Large intestine (tissue), 3 donors: ENCODE results near the gene DNAL1. TPM values are rescaled to one million over a fixed set of nuclear protein-coding genes. Genes with fewer than 3 reads are reported as not detected.
A peak's percentile ranks its signal among the peaks of the same experiment; 100 is the strongest.

Source experiments
- DNase-seq, 2 donors: peaks; one replicate each; pipeline versions ENCODE4 v3.0.0 to v3.0.0-alpha.2; 2013
- H3K27ac ChIP-seq: one replicate; pipeline ENCODE4 v1.5.1; 2013; ENCODE audit warnings: low read length
- H3K27me3 ChIP-seq: 2 replicates; pipeline ENCODE4 v1.6.1; 2013; ENCODE audit warnings: low read length; ENCODE audit not compliant: control insufficient read depth, insufficient read depth
- H3K36me3 ChIP-seq: 2 replicates; pipeline ENCODE4 v1.6.1; 2013; ENCODE audit warnings: low read length; ENCODE audit not compliant: control insufficient read depth, insufficient read depth
- H3K4me1 ChIP-seq: one replicate; pipeline ENCODE4 v1.6.1; 2013; ENCODE audit warnings: low read length; ENCODE audit not compliant: control insufficient read depth, insufficient read depth
- H3K4me3 ChIP-seq: one replicate; pipeline ENCODE4 v1.5.1; 2013; ENCODE audit warnings: low read length
- H3K9me3 ChIP-seq: one replicate; pipeline ENCODE4 v1.6.1; 2013; ENCODE audit warnings: mild to moderate bottlenecking, low read depth, low read length, moderate library complexity; ENCODE audit not compliant: control insufficient read depth
- WGBS: methylation state at CpG from one replicate; pipeline ENCODE4 v1.1.5; 2013; ENCODE audit warnings: low lambda C conversion rate; ENCODE audit not compliant: insufficient coverage; 5-methylcytosine and 5-hydroxymethylcytosine counted together
- polyA plus RNA-seq: library from polyadenylated mRNA; unstranded; fragments of 120-200 nt; gene quantifications from one replicate; pipeline ENCODE4 v1.2.1, GENCODE V29; 2013

The DNAL1 gene
- polyA plus RNA-seq, 1 donor = 7.2 TPM

GRCh38 chr14:73732006-73732405 lies 87.2 kb downstream of the DNAL1 start:
- H3K27ac ChIP-seq = no peak overlapping the region
- H3K9me3 ChIP-seq = no peaks in the 10 kb centered on the region
- peaks cover 63% of the 10 kb centered on the region for H3K36me3 ChIP-seq
- H3K4me1 ChIP-seq = peaks cover 37% of the 10 kb centered on the region
- WGBS = 100% methylated on average over 2 of the region's 3 CpGs
- no peak for DNase-seq
- no peaks in the 10 kb centered on the region for H3K27me3 ChIP-seq
- no peak overlapping the region for H3K4me3 ChIP-seq

GRCh38 chr14:73736842-73737241 lies 92.1 kb downstream of the DNAL1 start:
- peaks cover 29% of the 10 kb centered on the region for H3K4me1 ChIP-seq
- no CpG with 5 or more reads among the region's 13 CpGs for WGBS

GRCh38 chr14:73738518-73739173 lies 93.9 kb downstream of the DNAL1 start:
- WGBS = no CpG with 5 or more reads among the region's 22 CpGs
- no peak for DNase-seq
- H3K27ac ChIP-seq = no peak overlapping the region
- no peaks in the 10 kb centered on the region for H3K27me3 ChIP-seq
- H3K36me3 ChIP-seq = peaks cover 47% of the 10 kb centered on the region
- H3K4me3 ChIP-seq = no peak overlapping the region
- peaks cover 47% of the 10 kb centered on the region for H3K4me1 ChIP-seq
- H3K9me3 ChIP-seq = no peaks in the 10 kb centered on the region

More at GRCh38 chr14:73736842-73737241, 92.1 kb downstream of the DNAL1 start:
- Histone ChIP-seq H3K36me3 (peaks cover 57% of the 10 kb centered on the region), H3K4me3 (no peak overlapping the region), H3K27me3 (no peaks in the 10 kb centered on the region), H3K9me3 (no peaks in the 10 kb centered on the region), H3K27ac (no peak overlapping the region)
- DNase-seq = no peak

- DNase-seq = peak in 1 of 2 donors; percentile 2
- no CpG with 5 or more reads among the region's 21 CpGs for WGBS
- H3K27me3 ChIP-seq = no peaks in the 10 kb centered on the region
- H3K36me3 ChIP-seq = peaks cover 44% of the 10 kb centered on the region
- peaks cover 54% of the 10 kb centered on the region for H3K4me1 ChIP-seq
- no peak overlapping the region for H3K27ac ChIP-seq
- H3K4me3 ChIP-seq = no peak overlapping the region
- H3K9me3 ChIP-seq = no peaks in the 10 kb centered on the region
These were observed 94.5 kb downstream of the DNAL1 start for GRCh38 chr14:73739174-73739898.

GRCh38 chr14:73739899-73740617 lies 95.3 kb downstream of the DNAL1 start:
- H3K4me1 ChIP-seq = peaks cover 61% of the 10 kb centered on the region
- H3K36me3 ChIP-seq = peaks cover 37% of the 10 kb centered on the region
- H3K4me3 ChIP-seq = no peak overlapping the region
- peak in 1 of 2 donors; percentile 2 for DNase-seq
- H3K9me3 ChIP-seq = no peaks in the 10 kb centered on the region
- no CpG with 5 or more reads among the region's 12 CpGs for WGBS
- H3K27me3 ChIP-seq = no peaks in the 10 kb centered on the region
- H3K27ac ChIP-seq = peak overlapping the region; percentile 87

GRCh38 chr14:73740618-73741326 lies 96.0 kb downstream of the DNAL1 start:
- Histone ChIP-seq H3K36me3 (peaks cover 31% of the 10 kb centered on the region), H3K27ac (peak overlapping the region; percentile 87), H3K9me3 (no peaks in the 10 kb centered on the region), H3K4me3 (no peak overlapping the region), H3K27me3 (no peaks in the 10 kb centered on the region), H3K4me1 (peaks cover 68% of the 10 kb centered on the region)
- WGBS = 14% methylated on average over 2 of the region's 9 CpGs
- peak in 1 of 2 donors; percentile 87 for DNase-seq

- H3K9me3 ChIP-seq = no peaks in the 10 kb centered on the region
- no CpG with 5 or more reads among the region's 12 CpGs for WGBS
These were observed 96.6 kb downstream of the DNAL1 start for GRCh38 chr14:73741386-73741875.

GRCh38 chr14:73741876-73742519 lies 97.2 kb downstream of the DNAL1 start:
- peaks cover 23% of the 10 kb centered on the region for H3K36me3 ChIP-seq
- peak in 1 of 2 donors; percentile 35 for DNase-seq
- peak overlapping the region; percentile 87 for H3K27ac ChIP-seq
- no CpG with 5 or more reads among the region's 17 CpGs for WGBS
- H3K9me3 ChIP-seq = no peaks in the 10 kb centered on the region
- H3K27me3 ChIP-seq = no peaks in the 10 kb centered on the region
- peaks cover 81% of the 10 kb centered on the region for H3K4me1 ChIP-seq
- H3K4me3 ChIP-seq = no peak overlapping the region

More at GRCh38 chr14:73741386-73741875, 96.6 kb downstream of the DNAL1 start:
- peaks cover 29% of the 10 kb centered on the region for H3K36me3 ChIP-seq
- H3K4me1 ChIP-seq = peaks cover 75% of the 10 kb centered on the region
- H3K27ac ChIP-seq = peak overlapping the region; percentile 87
- peak; percentile 83 to 90 for DNase-seq
- H3K27me3 ChIP-seq = no peaks in the 10 kb centered on the region
- no peak overlapping the region for H3K4me3 ChIP-seq

- no CpG with 5 or more reads among the region's 6 CpGs for WGBS
- H3K27ac ChIP-seq = peak overlapping the region; percentile 87
These were observed 97.9 kb downstream of the DNAL1 start for GRCh38 chr14:73742520-73743238.

More at GRCh38 chr14:73742520-73743238, 97.9 kb downstream of the DNAL1 start:
- peaks cover 20% of the 10 kb centered on the region for H3K36me3 ChIP-seq
- no peaks in the 10 kb centered on the region for H3K27me3 ChIP-seq
- H3K9me3 ChIP-seq = no peaks in the 10 kb centered on the region
- peaks cover 87% of the 10 kb centered on the region for H3K4me1 ChIP-seq
- peak in 1 of 2 donors; percentile 1 for DNase-seq
- no peak overlapping the region for H3K4me3 ChIP-seq
